ENCODE data around the gene QSOX2. TPM values are rescaled to one million over a fixed set of nuclear protein-coding genes. Genes with fewer than 3 reads are reported as not detected.

Gene QSOX2
- polyA plus RNA-seq, 4 donors: 1.4 to 11.0 (median 4.3) TPM

DNA sequence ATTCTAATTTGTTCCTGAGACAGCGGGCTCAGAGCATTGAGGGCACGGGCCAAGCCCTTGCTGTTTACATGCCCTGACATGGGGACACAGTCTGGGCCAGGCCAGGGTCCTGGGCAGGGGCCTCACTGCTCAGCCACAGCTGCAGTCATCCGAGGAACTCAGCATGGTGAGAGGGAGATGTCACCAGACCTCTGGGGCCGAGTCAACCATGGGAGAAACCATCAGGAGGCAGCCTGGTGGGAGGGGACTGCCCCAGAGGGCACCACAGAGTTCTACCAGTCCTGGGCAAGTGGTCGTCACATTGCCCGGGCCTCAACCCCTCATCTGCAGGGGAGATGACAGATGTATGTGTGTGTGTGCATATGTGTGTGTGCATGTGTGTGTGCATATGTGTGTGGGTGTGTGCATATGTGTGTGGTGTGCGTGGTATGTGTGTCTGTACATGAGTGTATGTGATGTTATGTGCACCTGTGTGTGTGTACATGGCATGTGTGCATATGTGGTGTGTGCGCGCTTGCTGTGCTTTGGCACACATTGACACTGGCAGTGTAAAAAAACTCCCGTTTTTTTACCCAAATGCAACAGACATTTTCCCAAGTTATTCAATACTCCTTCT is 84.5 kb downstream of the QSOX2 start:
- no peak for DNase-seq

DNA sequence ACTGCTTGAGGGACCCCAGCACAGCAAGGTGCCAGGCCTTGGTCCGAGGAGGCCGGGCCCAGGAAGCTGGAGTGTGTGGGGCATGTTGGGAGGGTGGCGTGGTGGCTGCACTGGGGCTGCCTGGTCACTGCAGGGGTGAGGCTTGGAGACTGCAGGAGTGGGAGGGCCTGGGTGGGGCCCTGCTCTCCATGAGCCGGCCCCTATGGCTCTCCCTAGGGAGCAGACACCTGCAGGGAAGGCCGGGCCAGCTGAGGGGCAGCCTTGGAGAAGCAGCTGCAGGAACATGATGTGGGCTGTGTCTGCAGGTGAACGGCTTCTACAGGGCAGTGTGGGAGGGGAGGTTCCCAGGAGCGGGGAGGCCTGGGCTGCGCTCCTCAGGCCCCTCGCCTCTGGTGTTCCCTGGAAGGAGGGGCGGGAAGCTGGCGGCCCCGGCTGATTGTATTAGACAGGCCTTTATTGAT is 85.2 kb downstream of the QSOX2 start:
- no peaks in the 10 kb centered on the region for H3K36me3 ChIP-seq (ENCODE audit: control insufficient read depth in 3 of 3, insufficient read depth in 2 of 3, low read depth in 1 of 3, low read length in 3 of 3)
- WGBS, 3 donors: 52 to 69% (median 57%) methylated on average over 11 to 12 of the region's 12 CpGs
- no peak for FAIRE-seq
- no peak overlapping the region for H3K27ac ChIP-seq (ENCODE audit: low read depth in 1 of 3, low read length in 2 of 3)
- H3K9me3 ChIP-seq (ENCODE audit: control insufficient read depth in 2 of 2, insufficient read depth in 1 of 2, low read depth in 1 of 2, low read length in 1 of 2): no peaks in the 10 kb centered on the region
- peaks cover 0 to 16% (median 1%) of the 10 kb centered on the region in 3 donors for H3K27me3 ChIP-seq (ENCODE audit: control insufficient read depth in 3 of 3, insufficient read depth in 3 of 3, low read length in 3 of 3)
- H3K4me3 ChIP-seq (ENCODE audit: low read depth in 1 of 3, low read length in 3 of 3): no peak overlapping the region
- no peaks in the 10 kb centered on the region for H3K4me1 ChIP-seq (ENCODE audit: control insufficient read depth in 3 of 3, insufficient read depth in 2 of 3, low read depth in 1 of 3, low read length in 2 of 3)
- DNase-seq: no peak

More for the DNA sequence above, 84.5 kb downstream of the QSOX2 start:
- WGBS, 3 donors: 57 to 70% (median 69%) methylated on average over 10 of the region's 10 CpGs
- peaks cover 0 to 12% (median 0%) of the 10 kb centered on the region in 3 donors for H3K27me3 ChIP-seq (ENCODE audit: control insufficient read depth in 3 of 3, insufficient read depth in 3 of 3, low read length in 3 of 3)
- no peaks in the 10 kb centered on the region for H3K4me1 ChIP-seq (ENCODE audit: control insufficient read depth in 3 of 3, insufficient read depth in 2 of 3, low read depth in 1 of 3, low read length in 2 of 3)
- no peak overlapping the region for H3K27ac ChIP-seq (ENCODE audit: low read depth in 1 of 3, low read length in 2 of 3)
- no peaks in the 10 kb centered on the region for H3K36me3 ChIP-seq (ENCODE audit: control insufficient read depth in 3 of 3, insufficient read depth in 2 of 3, low read depth in 1 of 3, low read length in 3 of 3)
- FAIRE-seq: no peak
- no peak overlapping the region for H3K4me3 ChIP-seq (ENCODE audit: low read depth in 1 of 3, low read length in 3 of 3)
- H3K9me3 ChIP-seq (ENCODE audit: control insufficient read depth in 2 of 2, insufficient read depth in 1 of 2, low read depth in 1 of 2, low read length in 1 of 2): no peaks in the 10 kb centered on the region

DNA sequence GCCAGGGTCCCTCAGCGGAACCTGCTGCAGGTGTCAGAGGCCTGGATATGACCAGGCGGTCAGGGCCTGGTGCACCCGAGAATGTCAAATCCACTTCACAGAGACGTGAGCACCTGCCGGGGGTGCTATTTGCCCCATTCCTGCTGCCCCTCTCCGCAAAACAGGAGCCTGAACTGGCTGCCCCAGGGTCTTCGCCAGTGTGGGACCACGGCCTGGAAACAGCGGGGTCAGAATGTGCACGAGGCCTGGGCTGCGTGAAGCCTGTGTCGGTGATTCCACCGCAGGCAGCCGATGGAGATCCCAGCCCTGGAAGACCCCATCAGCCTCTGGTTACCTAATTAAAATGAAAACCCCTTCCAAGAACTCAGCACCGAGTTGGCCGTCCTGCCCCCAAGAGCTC is 85.8 kb downstream of the QSOX2 start:
- Histone ChIP-seq H3K27me3 (ENCODE audit: control insufficient read depth in 3 of 3, insufficient read depth in 3 of 3, low read length in 3 of 3) (peaks cover 0 to 17% (median 3%) of the 10 kb centered on the region in 3 donors), H3K36me3 (ENCODE audit: control insufficient read depth in 3 of 3, insufficient read depth in 2 of 3, low read depth in 1 of 3, low read length in 3 of 3) (no peaks in the 10 kb centered on the region), H3K27ac (ENCODE audit: low read depth in 1 of 3, low read length in 2 of 3) (no peak overlapping the region), H3K9me3 (ENCODE audit: control insufficient read depth in 2 of 2, insufficient read depth in 1 of 2, low read depth in 1 of 2, low read length in 1 of 2) (no peaks in the 10 kb centered on the region), H3K4me1 (ENCODE audit: control insufficient read depth in 3 of 3, insufficient read depth in 2 of 3, low read depth in 1 of 3, low read length in 2 of 3) (no peaks in the 10 kb centered on the region), H3K4me3 (ENCODE audit: low read depth in 1 of 3, low read length in 3 of 3) (no peak overlapping the region)
- no peak for DNase-seq
- FAIRE-seq: no peak
- 86 to 91% (median 88%) methylated on average over 16 of the region's 16 CpGs for WGBS, 3 donors

DNA sequence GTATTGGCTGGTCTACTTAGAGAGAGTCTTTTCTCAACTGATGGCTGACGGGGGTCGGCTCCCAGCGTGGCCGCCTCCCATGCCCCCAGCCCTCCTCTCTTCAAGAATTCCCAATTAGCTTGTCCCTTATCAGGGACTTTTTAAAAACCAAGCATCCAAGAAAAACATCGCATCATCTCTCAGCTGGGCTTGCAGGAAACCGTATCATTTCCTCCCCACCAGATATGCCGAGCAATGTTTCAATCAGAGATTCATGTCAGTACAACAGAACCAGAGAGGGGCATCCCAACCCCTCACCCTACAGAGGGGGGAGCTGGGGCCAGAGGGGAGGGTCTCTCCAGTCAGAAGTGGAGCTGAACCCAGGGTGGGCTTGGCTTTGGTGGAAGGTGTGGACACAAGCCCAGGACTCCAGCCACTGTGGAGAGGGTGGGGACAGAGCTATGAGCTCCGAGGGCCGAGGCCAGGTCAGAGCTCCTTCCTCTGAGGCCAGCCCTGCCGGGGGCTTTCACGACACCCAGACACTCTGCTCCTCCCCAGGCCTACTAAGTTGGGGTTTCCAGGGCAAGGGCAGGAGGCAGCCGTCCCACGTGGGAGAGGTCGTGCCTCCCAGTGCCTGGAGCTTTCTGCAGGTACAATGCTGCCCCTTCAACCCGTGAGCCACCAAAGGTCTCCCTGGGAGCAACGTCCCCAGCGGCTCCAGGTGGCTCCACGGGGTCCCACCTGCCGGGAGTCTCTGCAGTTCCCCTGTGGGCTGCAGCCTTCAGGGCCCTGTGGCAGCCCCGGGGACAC is 87.9 kb downstream of the QSOX2 start:
- H3K4me3 ChIP-seq (ENCODE audit: low read depth in 1 of 3, low read length in 3 of 3): no peak overlapping the region
- WGBS, 3 donors: 64 to 71% (median 70%) methylated on average over 20 of the region's 20 CpGs
- no peaks in the 10 kb centered on the region for H3K4me1 ChIP-seq (ENCODE audit: control insufficient read depth in 3 of 3, insufficient read depth in 2 of 3, low read depth in 1 of 3, low read length in 2 of 3)
- H3K27me3 ChIP-seq (ENCODE audit: control insufficient read depth in 3 of 3, insufficient read depth in 3 of 3, low read length in 3 of 3): peaks cover 0 to 17% (median 3%) of the 10 kb centered on the region in 3 donors
- DNase-seq (no peak), FAIRE-seq (no peak)
- no peaks in the 10 kb centered on the region for H3K36me3 ChIP-seq (ENCODE audit: control insufficient read depth in 3 of 3, insufficient read depth in 2 of 3, low read depth in 1 of 3, low read length in 3 of 3)
- H3K9me3 ChIP-seq (ENCODE audit: control insufficient read depth in 2 of 2, insufficient read depth in 1 of 2, low read depth in 1 of 2, low read length in 1 of 2): no peaks in the 10 kb centered on the region
- H3K27ac ChIP-seq (ENCODE audit: low read depth in 1 of 3, low read length in 2 of 3): no peak overlapping the region

Other genes starting within 250 kb of the QSOX2 start
- gene NACC2, start 150.5 kb downstream of the QSOX2 start, polyA plus RNA-seq: 10 to 100 TPM in 1 of 4 donors, 1 to 10 TPM in 3; 4.9 to 10.1 (median 8.0) TPM
- gene TMEM250, start 126.9 kb downstream of the QSOX2 start, polyA plus RNA-seq: 10 to 100 TPM; 21.2 to 43.9 (median 32.2) TPM
- not detected for gene LHX3, start 40.7 kb downstream of the QSOX2 start, polyA plus RNA-seq
- 1 to 10 TPM in 1 of 4 donors, under 1 TPM in 1, not detected in 2; 0.01 to 2.7 TPM for gene CCDC187, start 58.3 kb upstream of the QSOX2 start, polyA plus RNA-seq
- gene GPSM1, start 81.7 kb upstream of the QSOX2 start, polyA plus RNA-seq: 10 to 100 TPM in 1 of 4 donors, 1 to 10 TPM in 3; 1.1 to 40.9 (median 2.9) TPM
- gene DNLZ, start 117.9 kb upstream of the QSOX2 start, polyA plus RNA-seq: 10 to 100 TPM in 2 of 4 donors, 1 to 10 TPM in 2; 8.5 to 16.1 (median 11.0) TPM
- 1 to 10 TPM; 1.8 to 3.8 (median 2.3) TPM for gene CARD9, start 127.9 kb upstream of the QSOX2 start, polyA plus RNA-seq
- gene SNAPC4, start 154.4 kb upstream of the QSOX2 start, polyA plus RNA-seq: 10 to 100 TPM in 1 of 4 donors, 1 to 10 TPM in 3; 5.4 to 11.2 (median 6.3) TPM
- 10 to 100 TPM; 22.7 to 46.4 (median 31.8) TPM for gene ENTR1, start 164.8 kb upstream of the QSOX2 start, polyA plus RNA-seq
- 10 to 100 TPM; 34.7 to 64.9 (median 48.9) TPM for gene PMPCA, start 164.8 kb upstream of the QSOX2 start, polyA plus RNA-seq
- gene INPP5E, start 194.0 kb upstream of the QSOX2 start, polyA plus RNA-seq: 1 to 10 TPM; 5.7 to 9.6 (median 7.3) TPM
- 10 to 100 TPM; 37.4 to 54.8 (median 39.7) TPM for gene SEC16A, start 237.2 kb upstream of the QSOX2 start, polyA plus RNA-seq

Measured in small intestine (tissue), 7 donors.